Dedifferentiated amniotic fluid mesenchymal stem cell (primary cell): ENCODE data around the gene GALNT1.

Experiments used
- DNase-seq: peaks from one replicate; pipeline ENCODE4 v3.0.0-alpha.2; 2016; ENCODE audit errors: extremely low spot score

Gene GALNT1

GRCh38 chr18:35618696-35619095 is 37.2 kb downstream of the GALNT1 start:
- no peak for DNase-seq

GRCh38 chr18:35619464-35619863 is 37.9 kb downstream of the GALNT1 start:
- no peak for DNase-seq

GRCh38 chr18:35619941-35620340 is 38.4 kb downstream of the GALNT1 start:
- no peak for DNase-seq

- DNase-seq = no peak
Measured at GRCh38 chr18:35620765-35621164, 39.2 kb downstream of the GALNT1 start.

- no peak for DNase-seq
Measured at GRCh38 chr18:35623255-35623654, 41.7 kb downstream of the GALNT1 start.

GRCh38 chr18:35624146-35624545 is 42.6 kb downstream of the GALNT1 start:
- DNase-seq = no peak

- DNase-seq = no peak
Measured at GRCh38 chr18:35625232-35625631, 43.7 kb downstream of the GALNT1 start.

- no peak for DNase-seq
Measured at GRCh38 chr18:35633761-35634160, 52.2 kb downstream of the GALNT1 start.

- no peak for DNase-seq
Measured at GRCh38 chr18:35634323-35634722, 52.8 kb downstream of the GALNT1 start.

GRCh38 chr18:35635170-35635569 is 53.6 kb downstream of the GALNT1 start:
- DNase-seq = no peak

GRCh38 chr18:35637227-35637626 is 55.7 kb downstream of the GALNT1 start:
- DNase-seq = no peak

GRCh38 chr18:35639296-35639695 is 57.8 kb downstream of the GALNT1 start:
- DNase-seq = no peak

- DNase-seq = no peak
Measured at GRCh38 chr18:35641467-35641866, 59.9 kb downstream of the GALNT1 start.

- no peak for DNase-seq
Measured at GRCh38 chr18:35641916-35642315, 60.4 kb downstream of the GALNT1 start.

- DNase-seq = no peak
Measured at GRCh38 chr18:35642802-35643201, 61.3 kb downstream of the GALNT1 start.

- no peak for DNase-seq
Measured at GRCh38 chr18:35646449-35646848, 64.9 kb downstream of the GALNT1 start.

GRCh38 chr18:35653392-35654135 is 72.0 kb downstream of the GALNT1 start:
- no peak for DNase-seq

GRCh38 chr18:35658112-35658511 is 76.6 kb downstream of the GALNT1 start:
- no peak for DNase-seq

GRCh38 chr18:35661483-35662146 is 80.1 kb downstream of the GALNT1 start:
- no peak for DNase-seq

GRCh38 chr18:35662293-35663062 is 80.9 kb downstream of the GALNT1 start:
- no peak for DNase-seq

- no peak for DNase-seq
Measured at GRCh38 chr18:35671966-35672603, 90.5 kb downstream of the GALNT1 start.

- DNase-seq = no peak
Measured at GRCh38 chr18:35672897-35673296, 91.4 kb downstream of the GALNT1 start.
